NCI-H345 (cell line): Measurements from ENCODE around the gene IKBKE.

Experiments used
- DNase-seq: peaks from one replicate; lab custom pipeline; 2025; lab: John Stamatoyannopoulos, UW

Gene IKBKE

DNA sequence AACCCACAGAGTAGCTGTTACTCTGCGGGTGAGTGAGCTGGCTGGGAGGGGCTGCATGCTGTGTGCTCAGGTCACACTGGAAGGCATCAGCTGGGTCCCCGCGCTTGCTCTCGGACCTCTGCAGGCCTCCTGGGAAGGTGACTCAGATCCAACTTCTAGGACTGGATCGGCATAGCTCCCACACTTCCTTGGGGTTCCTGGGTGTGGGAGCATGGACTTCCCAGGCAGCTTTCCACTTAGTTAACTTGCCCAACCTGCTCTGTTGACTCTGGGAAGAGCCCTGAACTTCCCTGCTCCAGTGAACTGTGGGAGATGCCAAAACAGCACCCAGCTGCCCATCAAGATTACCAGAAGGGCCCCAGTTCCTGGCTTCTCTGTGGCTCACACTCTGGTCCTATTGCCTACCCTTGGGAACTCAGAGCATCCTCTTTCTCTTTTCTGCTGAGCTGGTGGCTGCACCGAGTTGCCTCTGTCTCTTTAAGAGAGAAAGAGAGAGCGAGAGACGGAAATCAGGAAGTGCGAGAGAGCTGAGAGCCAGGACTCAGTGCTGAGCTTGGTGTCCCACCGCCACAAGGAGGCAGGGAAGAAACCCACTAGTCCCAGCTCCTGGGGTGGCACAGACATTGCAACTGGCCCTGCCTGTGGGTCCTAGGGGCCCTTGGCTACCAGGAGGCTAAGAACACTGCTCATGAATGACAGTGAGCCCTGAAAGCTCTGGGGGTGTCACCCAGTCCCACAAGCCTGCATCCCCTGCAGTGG, at the start of gene IKBKE:
Gene IKBKE (plus strand): TSS at position 544 of the 759 bp plus-strand sequence. CDS start 2,752 bp downstream, outside the sequence.
- DNase-seq: no peak

DNA sequence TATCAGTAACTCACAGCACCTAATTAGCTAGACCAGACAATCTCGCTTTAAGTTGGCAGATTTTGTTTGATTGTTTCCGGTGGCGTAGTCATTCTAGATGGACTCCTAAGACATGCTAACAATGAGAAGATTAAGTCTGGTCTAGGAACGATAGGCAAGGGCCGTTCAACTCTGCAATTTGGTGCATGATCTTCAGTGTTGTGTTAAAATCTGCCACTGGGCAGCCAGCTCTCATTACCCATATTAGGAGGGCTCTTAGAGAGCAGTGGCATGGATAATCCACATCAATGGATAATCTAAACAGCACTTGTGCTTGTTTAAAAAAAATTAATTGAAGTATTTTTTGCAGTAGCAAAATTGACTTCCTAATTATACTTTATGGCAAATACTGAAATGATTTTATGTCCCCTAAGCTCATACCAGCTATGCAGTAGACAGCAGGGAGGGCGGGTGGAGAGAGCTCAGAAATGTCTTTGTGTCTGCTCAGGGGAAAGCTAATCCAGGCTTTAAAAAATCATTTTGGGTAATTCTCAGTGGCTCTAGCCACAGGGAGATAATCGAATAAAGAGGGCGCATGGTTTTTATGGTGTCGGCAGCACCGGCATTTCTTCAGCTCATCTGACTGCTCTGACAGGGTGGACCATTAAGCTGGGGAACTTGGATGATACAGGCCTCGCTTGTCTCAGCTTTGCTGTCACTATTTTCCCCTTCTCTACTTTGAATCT, 48.5 kb upstream of the IKBKE start:
- DNase-seq: no peak

DNA sequence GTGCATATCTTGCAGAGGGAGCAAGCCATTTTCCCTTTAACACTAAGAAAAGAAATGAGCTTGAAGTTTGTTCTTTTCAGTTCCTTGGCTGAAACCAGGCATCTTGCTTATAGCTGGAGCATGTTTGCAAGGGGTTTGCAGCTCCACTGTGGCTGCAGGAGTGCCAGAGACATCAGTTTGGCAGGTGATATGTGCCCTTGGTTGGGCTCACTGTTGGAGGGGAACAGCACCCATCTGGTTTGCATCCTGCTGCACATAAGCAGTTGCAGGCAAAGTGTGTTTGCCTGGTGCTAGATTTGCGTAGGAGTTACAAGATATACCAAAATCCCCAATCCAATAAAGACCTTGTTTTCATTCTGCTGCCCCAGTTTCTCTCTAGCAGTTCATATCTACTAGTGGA, 47.8 kb upstream of the IKBKE start:
- no peak for DNase-seq

DNA sequence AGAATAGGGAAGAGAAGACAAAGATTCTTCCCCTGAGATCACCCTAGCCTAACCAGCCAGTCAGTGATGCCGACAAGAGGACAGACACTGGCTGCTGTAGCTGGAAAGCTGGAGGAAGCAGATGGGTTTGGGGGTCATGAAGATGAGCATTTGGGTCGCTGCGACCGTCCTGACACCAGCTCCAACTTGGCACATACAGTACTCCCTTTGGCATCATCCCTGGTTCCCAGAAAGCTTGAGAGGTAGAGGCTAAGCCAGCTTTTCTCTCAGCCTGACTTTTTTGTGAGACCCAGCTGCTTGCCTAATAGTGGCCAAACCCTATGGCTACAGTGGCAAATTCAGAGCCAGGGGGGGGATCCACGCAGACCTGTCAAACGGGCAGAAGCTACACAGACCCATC, 43.0 kb upstream of the IKBKE start:
- no peak for DNase-seq

DNA sequence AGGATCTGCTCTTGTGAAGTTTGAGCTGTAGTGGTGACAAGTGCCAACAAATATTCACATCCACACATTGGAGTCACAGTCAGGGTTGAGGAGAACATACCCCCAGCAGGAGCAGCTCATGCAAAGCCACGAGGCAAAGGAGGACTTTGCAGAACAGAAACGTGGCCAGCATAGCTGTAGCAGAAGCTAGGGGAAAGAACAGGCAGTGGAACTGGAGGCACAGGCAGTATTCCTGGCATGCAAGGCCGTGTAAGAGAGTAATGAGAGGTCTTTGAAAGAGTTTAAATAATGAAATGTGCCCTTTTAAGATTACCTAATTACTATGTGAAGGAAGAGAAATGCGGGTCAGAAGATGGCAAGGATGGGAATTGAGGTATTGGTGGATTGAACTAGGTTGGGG, 40.9 kb upstream of the IKBKE start:
- DNase-seq: no peak

DNA sequence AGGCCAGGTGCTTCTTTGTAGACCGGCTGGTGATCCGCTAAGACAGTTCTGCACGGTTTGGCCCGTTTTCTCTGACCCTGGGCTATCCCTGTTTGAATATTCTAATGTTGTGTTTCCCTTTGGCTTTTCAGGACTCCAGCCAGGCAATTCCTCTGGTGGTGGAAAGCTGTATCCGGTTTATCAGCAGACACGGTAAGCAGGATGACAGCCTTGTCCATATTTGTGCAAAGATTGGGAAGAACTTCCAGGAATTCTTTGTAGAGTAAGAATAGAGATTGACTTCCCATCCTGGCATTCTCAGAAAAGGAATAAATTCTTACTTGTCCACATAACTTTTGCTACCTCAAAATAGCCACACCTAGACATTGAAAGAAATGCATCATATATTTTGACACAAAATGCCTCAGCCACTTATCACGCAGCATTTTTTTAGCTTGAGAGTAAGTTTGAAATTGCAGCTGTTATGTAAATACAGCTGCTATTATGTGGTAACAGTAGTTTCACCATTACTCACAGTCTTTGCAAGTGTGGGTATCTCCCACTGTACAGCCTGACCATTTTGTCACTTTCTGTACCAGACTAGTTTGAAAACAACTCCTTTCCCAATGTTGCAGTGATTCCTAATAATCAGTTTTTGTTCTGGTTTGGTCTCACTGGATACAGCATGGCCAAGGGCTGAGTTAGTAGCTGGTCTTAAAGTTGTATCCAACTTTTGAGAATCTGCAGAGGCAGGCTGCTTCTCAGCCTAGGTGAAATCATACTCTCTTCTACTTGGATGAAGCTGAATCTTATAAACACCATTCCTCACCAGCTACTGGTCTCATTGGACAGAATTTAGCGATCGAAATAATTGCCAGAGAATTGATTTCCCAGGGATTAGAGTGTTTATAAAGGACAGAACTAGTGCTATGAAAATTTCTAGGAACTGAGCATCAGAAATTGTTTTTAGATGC, 40.0 kb upstream of the IKBKE start:
- DNase-seq: no peak

DNA sequence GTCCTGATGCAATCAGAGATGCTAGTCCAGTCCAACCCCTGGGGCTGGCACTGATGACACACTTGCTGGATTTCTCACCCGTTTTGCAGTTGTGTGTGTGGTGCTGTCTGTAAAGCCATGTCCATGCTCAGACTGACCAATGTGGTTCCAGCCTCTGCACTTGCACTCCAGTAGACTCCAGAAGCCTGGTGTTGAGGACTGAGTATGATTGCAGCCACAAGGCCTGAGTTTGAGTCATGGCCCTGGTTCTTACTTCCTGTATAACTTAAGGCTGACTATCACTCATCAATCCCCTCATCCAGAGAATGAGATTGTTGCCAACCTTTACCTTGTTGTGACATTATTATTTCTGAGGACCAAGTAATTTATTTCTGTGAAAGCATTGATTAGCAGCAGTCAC, 34.8 kb upstream of the IKBKE start:
- DNase-seq: no peak

DNA sequence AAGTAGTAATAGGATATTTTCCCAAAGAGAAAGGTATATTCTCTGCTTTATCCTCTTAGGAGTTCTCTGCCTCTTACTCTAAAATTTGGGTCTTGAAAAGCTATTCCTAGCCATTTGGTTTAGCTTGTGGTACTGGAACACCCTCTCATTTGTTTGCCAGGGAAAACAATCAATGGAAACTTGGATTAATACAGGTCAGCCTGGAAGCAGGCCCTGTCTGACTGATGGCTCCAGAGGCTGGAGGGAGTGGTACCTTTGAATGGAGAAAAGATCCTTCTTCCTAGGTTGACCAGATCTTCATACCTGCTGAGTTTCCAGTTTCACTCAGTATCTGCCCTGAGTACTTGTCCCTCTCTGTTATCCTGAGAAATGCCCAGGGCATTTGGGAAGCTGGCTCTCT, 31.7 kb upstream of the IKBKE start:
- no peak for DNase-seq

DNA sequence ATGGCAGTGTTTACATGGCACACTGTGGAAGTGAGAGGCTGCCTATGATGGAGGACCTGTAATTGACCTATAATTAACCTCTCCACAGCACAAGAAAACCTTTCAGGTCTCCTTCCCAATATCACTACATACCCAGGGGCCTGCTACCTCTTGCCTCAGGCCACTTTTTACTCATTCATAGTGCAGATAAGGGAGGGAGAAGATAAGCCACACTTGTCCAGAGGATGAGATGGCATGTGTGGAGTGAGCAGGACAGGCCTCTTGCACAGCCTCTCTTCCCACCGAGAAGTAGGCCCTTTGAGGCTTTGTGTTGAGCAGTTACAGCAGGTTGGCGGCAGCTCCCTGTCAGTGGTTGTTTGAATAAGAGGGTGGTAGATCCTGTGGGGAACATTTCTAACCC, 31.1 kb upstream of the IKBKE start:
- DNase-seq: no peak

DNA sequence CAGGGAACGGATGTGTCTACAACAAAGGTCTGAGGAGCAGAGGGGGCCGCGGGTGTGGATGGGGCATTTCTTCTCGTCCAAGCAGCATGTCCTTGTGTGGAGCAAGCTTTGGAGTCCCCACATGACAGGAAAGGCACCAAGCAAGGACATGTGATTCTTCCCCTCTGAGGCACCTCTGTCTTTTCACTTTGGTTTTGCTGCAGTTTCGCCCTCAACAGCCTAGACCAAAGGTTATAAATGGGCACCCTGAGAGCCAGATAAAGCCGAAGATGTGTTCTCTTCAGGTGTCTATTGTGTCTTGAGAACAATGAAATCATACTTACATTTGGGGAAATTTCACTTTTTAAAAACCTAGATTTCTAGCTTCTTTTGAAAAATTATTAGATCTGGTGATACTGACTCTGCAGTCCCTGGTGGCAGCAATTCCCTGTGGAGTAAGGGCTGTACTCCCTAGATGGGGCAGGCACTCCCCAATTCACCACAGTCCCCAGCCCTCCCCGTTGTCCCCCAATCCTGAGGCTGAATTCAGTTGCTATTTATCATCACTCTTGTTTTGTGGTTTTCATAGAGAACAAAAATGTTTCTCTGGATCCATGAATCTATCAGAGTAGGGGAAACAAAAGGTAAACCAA, 28.8 kb upstream of the IKBKE start:
- DNase-seq: no peak

DNA sequence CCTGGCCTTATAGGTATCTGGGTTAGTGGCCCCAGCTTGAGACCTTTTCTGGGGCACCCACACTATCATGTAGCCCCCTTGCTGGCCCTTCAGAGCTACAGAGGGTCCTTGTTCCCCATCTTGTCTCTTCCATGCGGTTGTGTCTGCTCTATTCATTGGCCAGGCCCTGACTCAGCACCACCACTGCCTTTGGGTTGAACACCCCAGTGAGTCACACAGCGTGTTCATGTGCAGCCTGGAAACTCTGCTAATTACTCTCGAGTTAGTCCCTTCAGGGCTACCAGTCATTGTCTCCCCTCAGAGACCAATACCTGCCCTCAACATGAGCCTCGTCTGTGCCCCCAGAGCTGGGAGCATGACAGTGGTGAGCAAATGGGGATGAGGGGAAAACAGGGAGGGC, 28.2 kb upstream of the IKBKE start:
- DNase-seq: no peak

DNA sequence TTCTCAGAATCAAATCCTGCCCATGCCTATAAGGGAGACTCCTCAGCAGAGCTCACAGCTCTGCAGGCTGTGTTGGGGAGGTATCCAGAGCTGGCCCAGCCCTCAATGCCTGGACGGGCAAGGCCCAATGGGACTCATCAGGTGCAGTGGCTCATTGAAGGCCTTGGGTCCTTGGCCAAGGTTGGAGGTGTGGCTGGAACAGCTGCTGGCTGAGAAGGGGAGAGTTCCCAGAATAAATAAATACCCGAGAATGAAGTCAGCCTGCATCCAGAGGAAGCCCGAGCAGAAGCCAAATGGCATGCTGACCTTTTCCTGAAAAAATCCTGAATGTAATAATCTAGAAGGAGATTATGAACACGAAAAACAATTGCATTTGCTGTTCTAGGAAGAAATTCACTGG, 25.2 kb upstream of the IKBKE start:
- DNase-seq: no peak

DNA sequence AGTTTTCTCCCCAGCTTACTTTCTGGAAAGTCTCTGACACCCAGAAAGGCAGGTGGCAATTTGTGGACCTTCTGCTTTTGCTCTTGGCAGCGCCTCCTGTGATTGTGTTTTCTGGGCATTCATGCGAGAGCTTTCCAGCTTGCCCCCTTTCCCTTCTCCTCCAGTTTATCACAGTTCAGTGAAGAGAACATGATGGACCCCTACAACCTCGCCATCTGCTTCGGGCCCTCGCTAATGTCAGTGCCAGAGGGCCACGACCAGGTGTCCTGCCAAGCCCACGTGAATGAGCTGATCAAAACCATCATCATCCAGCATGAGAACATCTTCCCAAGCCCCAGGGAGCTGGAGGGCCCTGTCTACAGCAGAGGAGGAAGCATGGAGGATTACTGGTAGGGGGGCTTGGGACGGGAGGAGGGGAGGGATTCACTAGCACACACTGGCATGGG, 24.3 kb upstream of the IKBKE start:
- DNase-seq: no peak

DNA sequence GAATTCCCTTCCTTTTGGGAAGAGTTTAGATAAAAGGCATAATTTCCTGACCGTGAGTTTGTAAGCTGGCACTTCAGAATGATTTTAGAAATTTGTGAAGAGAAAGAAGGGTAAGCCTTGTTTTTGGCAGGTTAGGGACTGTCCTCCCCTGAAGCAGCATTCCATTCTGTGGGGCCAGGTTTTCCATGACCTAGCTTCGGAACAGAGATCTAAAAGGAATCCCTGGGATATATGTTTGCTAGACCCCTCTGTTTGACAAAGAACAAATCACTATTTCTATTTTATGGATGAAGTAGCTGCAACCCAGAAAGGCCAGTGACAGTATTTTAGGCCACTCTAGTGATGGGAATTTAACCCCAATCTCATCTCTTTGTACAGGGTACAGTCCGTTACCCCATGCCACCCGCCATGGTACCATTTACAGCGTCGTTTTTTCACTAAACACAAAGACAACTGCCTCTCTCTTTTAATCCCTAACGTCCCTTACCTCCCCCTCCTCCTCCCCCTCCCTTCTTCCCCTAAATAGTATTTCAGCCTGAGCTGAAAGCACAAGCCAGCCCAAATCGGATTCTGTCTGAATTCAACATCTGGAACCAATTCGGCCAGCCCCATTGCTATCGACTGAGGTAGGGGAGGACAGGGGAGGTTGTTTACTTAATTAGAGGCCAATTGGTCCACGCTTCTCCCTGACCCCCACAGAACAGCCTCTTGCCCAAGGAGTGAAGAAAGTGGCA, 23.4 kb upstream of the IKBKE start:
- no peak for DNase-seq

DNA sequence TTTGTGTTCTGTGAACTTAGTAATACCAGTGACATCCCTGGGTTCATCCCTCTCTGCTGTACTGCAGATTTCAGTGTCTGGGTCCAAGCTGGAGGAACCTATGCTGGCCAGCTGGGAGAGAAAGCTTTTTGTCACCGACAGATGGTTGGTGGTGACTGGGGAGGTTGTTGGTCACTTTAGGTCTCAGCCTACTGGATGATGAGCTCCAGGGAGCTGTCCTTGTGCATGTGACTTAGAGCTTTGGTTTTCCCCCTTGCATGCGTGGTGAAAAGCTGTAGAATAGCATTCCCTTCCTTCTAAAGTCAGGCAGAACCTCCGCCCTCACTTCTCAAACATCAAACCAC, 22.9 kb upstream of the IKBKE start:
- no peak for DNase-seq

DNA sequence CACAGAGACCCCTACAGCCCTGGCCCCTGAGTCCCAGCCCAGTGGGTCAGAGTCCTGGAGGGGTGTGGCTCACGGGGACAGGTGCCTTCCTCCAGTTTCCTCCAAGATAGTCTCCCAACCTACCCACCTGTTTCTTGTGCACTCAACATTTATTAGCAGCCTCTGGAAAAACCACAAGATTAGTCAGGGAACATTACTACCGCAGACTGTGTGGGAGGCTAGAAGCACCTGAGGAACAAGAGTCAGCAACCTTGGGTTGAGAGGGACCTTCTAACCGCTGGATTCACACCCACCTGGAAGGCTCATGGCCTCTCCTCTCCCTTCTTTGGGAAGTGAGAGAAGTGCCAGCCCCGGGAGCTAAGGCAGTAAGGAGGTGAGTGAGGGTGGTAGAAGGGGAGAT, 22.5 kb upstream of the IKBKE start:
- no peak for DNase-seq

DNA sequence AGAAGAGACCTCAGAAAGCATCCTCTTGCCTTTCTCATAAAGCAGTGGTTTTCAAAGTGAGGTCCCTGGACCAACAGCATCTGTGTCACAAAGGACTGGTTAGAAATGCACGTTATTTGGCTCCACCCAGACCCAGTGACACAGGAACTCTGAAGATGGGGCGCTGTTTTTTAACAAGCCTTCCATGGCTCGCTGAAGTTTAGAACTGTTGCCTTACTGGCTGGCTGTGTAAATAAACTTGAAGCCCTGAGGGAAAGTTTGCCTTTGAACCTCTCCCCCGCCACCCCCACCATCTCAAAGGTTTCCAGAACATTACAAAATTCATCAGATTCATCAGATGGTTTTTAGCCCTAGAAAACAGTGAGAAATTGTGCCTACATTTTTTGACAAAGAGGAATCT, 21.8 kb upstream of the IKBKE start:
- DNase-seq: no peak

DNA sequence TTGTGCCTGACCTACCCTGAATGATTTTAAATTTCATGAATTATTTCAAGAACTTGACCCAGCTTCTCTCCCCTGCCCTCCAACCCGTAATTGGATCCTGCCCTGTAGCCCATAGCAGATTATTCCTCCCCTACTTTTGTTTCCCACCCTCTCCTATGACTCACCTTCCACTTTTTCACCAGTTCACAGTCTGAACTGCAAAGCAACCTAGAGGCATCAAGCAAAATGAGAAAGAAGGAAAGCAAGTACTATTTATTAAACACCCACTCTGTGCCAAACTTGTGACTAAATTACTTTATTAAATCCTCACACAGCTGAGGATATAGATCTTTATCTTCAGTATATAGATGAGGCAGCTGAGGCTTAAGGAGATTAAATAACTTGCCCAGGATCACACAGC, 20.7 kb upstream of the IKBKE start:
- DNase-seq: no peak

DNA sequence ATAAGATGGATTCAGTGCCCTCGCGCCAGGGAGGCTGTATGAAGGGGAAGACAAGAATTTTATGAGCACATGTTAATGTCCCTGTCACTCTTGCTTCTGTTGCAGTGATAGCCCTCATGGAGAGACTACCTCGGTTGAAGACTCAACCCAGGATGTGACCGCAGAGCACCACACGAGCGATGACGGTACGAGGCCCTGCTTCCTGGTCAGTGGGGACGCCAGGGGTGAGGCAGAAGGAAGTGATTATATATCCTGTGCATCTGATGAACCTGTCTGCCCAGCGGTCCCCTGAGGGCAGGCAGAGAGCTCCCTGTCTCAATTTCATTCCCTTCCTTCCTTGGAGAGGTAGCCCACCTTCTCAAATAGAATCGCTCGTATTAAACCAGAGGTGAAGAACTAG, 20.0 kb upstream of the IKBKE start:
- no peak for DNase-seq

DNA sequence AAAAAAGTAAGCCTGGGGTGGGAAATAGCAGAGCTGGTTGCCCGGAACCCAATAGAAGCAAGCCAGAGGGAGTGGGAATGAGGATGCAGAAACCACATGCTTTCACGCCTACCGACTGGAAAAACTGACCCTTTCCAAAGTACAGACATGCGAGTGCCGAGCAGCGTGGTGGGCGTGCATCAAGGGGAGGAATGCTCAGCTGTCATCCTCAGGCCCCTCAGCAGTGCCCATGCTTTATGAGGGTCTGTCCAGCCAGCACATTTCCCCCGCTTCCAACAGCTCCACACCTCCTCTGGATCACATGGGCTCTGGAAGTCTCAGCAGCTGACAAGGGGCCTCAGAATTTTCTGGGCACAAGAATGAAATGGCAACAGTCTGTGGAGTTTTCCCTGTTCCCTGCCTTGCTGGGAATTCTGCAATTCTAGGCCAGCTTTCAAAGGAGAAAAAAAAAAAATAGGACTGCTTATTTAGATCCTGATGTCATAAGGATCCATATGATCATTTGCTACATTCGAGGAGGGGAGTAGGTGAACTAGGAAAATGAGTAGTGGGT, 19.1 kb upstream of the IKBKE start:
- DNase-seq: no peak

DNA sequence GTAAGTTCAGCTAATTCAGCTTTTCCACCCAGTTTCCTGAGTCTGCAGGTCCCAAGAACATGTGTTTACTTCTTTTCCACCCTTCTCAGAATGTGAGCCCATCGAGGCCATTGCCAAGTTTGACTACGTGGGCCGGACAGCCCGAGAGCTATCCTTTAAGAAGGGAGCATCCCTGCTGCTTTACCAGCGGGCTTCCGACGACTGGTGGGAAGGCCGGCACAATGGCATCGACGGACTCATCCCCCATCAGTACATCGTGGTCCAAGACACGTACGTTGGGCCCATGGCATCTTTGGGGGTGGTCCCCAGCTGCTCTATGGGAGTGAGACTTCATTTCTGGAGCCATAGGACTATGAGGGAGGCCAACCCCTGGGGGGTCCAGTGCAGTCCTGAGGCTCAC, 17.2 kb upstream of the IKBKE start:
- no peak for DNase-seq
